Mesangial cell (primary cell): ENCODE measurements around the gene KCTD12. TPM values are rescaled to one million over a fixed set of nuclear protein-coding genes. Genes with fewer than 3 reads are reported as not detected.

Source experiments
- total RNA-seq: library from RNA; depleted of rRNA; stranded (reverse); fragments of >200 nt; gene quantifications from 2 replicates; pipeline ENCODE4 v1.2.3, GENCODE V29; 2015

The KCTD12 gene
- total RNA-seq: 4.1 and 9.8 TPM in 2 replicates

DNA sequence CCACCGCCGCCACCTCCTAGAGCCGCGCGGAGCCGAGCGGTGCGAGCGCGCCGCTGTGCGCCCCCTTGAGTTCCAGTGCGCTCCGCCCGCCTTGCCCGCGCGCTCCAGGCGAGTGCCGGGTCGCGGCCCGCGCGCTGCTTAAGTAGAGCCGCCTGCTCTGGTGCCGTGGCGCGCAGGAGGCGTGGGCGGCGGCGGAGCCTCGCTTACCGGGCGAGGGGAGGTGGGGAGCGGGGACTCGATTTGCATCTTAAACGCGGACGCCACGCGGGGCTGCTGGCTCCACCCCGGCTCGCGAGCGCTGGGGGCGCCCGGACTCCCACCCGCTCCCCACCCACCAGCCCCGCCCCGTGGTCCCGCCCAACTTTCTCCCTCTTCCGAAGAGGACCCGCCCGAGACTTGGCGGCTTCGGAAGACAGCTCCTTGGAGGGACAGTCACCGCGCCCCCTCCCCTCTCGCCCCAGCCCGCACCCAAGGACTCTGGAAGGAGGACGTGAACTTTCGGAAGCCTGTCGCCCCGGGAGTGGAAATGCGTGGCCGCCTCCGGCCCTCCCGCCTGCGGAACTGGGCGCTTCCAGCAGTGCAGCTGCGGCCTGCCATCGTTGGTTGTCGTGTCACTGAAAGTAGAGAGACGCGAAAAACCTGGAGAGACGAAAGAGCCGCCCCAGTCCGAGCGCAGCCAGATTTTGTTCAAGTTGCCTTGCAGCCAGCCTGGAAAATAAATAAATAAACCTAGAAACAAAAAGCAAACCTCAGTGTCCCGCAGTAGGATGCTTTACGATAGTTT lies at the start of gene KCTD12:
Gene KCTD12 (minus strand): TSS at position 114 of the 784 bp plus-strand sequence. CDS start 257 bp downstream, outside the sequence.

Other genes starting within 250 kb of the KCTD12 start
- gene ACOD1, start 62.1 kb upstream of the KCTD12 start, total RNA-seq: not detected in 2 replicates
- gene CLN5, start 105.7 kb upstream of the KCTD12 start, total RNA-seq: 16.1 and 21.3 TPM in 2 replicates
- 23.3 and 29.4 TPM in 2 replicates for gene FBXL3, start 140.8 kb upstream of the KCTD12 start, total RNA-seq